Left ventricle myocardium inferior (tissue), 1 donor: Measurements from ENCODE around the gene KIF22. TPM values are rescaled to one million over a fixed set of nuclear protein-coding genes. Genes with fewer than 3 reads are reported as not detected.
"Not testable (repeated sequence)": the region's sequence is repeated elsewhere in the genome, so short reads cannot be mapped to it uniquely, and the experiment has no call there.

Experiments
- DNase-seq: peaks from one replicate; pipeline ENCODE4 v3.0.0-alpha.2; 2020
- H3K27ac ChIP-seq: fragments of 200-600 bp; replicated peaks from 2 replicates; pipeline ENCODE4 v1.8.0; 2021
- H3K27me3 ChIP-seq: fragments of 200-600 bp; 2 replicates; pipeline ENCODE4 v1.8.0; 2021; ENCODE audit warnings: low read depth
- H3K36me3 ChIP-seq: fragments of 200-600 bp; 2 replicates; pipeline ENCODE4 v1.8.0; 2021
- H3K4me1 ChIP-seq: fragments of 200-600 bp; 2 replicates; pipeline ENCODE4 v1.8.0; 2021
- H3K4me3 ChIP-seq: fragments of 200-600 bp; 2 replicates; pipeline ENCODE4 v1.8.0; 2021; ENCODE audit warnings: mild to moderate bottlenecking, moderate library complexity
- H3K9me3 ChIP-seq: fragments of 200-600 bp; replicated peaks from 2 replicates; pipeline ENCODE4 v1.8.0; 2021
- intact Hi-C: fragments of 100-400 bp; cut with micrococcal nuclease; formaldehyde crosslinking; loops from one replicate; pipeline ENCODE4 v1.11.0; 2022
- total RNA-seq: library from RNA; stranded (reverse); fragmentation: NEBNext Ultra II Directional; extraction: Animal tissue kit (Norgen Biotek cat#: 25700); gene quantifications from one replicate; pipeline ENCODE4 v1.2.1, GENCODE V29; 2021
- TF ChIP-seq, protein P1 (sequence below): fragments of 200-600 bp; IDR thresholded peaks from 2 replicates; pipeline ENCODE4 v1.8.0; 2021; ENCODE audit warnings: antibody characterized with exemption, mild to moderate bottlenecking, borderline replicate concordance
- donor health status: DM: no; HTN: yes; CAD: no; lungs with severe emphysema.

KIF22 gene
- total RNA-seq, 1 donor from 2014 or later = 46.9 TPM

DNA sequence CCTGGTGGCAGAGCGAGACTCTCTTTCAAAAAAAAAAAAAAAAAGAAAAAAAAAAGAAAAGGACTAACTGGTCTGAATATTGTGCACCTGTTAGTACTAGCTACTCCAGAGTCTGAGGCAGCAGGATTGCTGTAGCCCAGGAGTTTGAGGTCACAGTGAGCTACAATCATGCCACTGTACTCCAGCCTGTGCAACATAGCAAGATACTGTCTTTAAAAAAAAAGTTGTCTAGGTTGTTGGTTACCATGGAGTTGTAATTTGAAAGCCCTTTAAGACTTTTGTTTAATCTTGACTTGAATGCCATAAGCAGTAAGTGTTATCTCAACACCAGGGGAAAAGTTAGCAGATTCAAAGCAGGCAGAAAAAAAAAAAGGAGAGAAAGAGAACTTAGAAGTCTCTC is 33.9 kb upstream of the KIF22 start:
- intact Hi-C loops = no loop called here
- Histone ChIP-seq H3K36me3 (no peaks in the 10 kb centered on the region), H3K9me3 (no peaks in the 10 kb centered on the region), H3K27me3 (no peaks in the 10 kb centered on the region), H3K4me3 (no peak overlapping the region), H3K27ac (no peak overlapping the region), H3K4me1 (no peaks in the 10 kb centered on the region)
- DNase-seq = no peak
- TF ChIP-seq, protein P1, sequence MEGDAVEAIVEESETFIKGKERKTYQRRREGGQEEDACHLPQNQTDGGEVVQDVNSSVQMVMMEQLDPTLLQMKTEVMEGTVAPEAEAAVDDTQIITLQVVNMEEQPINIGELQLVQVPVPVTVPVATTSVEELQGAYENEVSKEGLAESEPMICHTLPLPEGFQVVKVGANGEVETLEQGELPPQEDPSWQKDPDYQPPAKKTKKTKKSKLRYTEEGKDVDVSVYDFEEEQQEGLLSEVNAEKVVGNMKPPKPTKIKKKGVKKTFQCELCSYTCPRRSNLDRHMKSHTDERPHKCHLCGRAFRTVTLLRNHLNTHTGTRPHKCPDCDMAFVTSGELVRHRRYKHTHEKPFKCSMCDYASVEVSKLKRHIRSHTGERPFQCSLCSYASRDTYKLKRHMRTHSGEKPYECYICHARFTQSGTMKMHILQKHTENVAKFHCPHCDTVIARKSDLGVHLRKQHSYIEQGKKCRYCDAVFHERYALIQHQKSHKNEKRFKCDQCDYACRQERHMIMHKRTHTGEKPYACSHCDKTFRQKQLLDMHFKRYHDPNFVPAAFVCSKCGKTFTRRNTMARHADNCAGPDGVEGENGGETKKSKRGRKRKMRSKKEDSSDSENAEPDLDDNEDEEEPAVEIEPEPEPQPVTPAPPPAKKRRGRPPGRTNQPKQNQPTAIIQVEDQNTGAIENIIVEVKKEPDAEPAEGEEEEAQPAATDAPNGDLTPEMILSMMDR = no peak

DNA sequence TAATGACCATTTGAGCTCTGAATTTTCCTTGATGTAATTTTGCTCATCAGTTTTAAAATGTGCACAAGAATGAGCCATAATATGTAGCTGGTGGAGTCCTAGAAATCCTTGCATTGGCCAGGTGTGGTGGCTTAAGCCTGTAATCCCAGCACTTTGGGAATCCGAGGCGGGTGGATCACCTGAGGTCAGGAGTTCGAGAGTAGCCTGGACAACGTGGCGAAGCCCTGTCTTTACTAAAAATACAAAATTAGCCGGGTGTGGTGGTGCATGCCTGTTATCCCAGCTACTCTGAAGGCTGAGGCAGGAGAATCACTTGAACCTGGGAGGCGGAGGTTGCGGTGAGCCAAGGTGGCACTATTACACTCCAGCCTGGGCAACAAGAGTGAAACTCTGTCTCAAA is 33.5 kb upstream of the KIF22 start:
- H3K9me3 ChIP-seq, H3K4me3 ChIP-seq, DNase-seq, H3K27ac ChIP-seq, intact Hi-C loops, H3K4me1 ChIP-seq, H3K36me3 ChIP-seq, H3K27me3 ChIP-seq: not testable (repeated sequence)

DNA sequence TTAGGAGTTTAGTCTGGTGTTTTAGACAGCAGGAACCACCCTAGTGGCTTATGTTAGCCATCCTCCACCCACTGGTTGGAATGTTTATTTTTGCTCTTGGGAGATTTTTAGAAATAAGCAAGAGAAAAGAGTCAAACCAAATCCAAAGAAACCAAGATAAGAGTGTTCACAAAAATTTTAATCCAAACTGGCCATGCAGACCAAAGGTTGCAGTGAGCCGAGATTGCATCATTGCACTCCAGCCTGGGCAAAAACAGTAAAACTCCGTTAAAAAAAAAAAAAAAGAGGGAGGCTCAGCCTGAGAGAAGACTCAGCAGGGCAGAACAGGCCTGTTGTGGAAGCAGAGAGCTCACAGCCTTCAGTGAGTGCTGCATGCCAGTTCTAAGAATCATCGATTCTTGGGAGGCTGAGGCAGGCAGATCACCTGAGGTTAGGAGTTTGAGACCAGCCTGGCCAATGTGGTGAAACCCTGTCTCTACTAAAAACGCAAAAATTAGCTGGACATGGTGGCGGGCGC is 32.5 kb upstream of the KIF22 start:
- no peaks in the 10 kb centered on the region for H3K27me3 ChIP-seq
- H3K4me1 ChIP-seq = no peaks in the 10 kb centered on the region
- H3K27ac ChIP-seq = no peak overlapping the region
- no peak for DNase-seq
- H3K9me3 ChIP-seq = no peaks in the 10 kb centered on the region
- TF ChIP-seq, protein P1 = no peak
- H3K36me3 ChIP-seq = no peaks in the 10 kb centered on the region
- intact Hi-C loops = no loop called here
- H3K4me3 ChIP-seq = no peak overlapping the region

DNA sequence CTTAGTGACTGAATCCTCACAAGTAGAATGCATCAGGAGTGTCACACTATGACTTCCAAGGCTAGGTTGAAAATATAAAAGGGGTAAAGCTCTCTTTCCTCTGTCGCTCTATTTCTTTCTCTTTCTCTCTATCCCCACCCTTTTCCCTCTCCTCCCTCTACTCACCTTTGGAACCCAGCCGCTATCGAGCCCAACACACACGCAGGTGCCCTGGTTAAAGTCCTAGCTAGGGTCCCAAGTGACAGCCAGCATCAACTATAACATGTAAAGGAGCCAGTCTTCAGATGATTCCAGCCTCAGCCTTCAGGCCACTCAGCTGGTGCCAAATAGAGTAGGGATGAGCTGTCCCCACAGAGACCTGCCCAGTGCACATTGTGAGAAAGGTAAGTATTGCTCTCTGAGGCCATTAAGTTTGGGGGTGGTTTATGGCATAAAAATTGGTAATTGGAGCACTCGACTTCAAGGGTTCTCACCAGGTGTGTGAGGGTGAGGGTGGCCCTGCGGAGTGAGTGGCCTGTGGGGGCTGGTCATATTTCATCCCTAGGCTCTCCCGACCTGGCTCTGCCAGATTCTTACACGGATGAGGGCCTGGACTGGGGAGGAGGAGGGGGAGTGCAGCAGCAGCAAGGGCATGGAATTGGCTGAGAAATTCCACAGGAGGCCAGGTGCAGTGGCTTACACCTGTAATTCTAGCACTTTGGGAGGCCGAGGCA is 29.8 kb upstream of the KIF22 start:
- Histone ChIP-seq H3K4me3 (no peak overlapping the region), H3K27ac (no peak overlapping the region), H3K36me3 (no peaks in the 10 kb centered on the region), H3K9me3 (no peaks in the 10 kb centered on the region), H3K27me3 (peaks cover 10% of the 10 kb centered on the region), H3K4me1 (no peaks in the 10 kb centered on the region)
- TF ChIP-seq, protein P1 = no peak
- intact Hi-C loops = no loop called here
- no peak for DNase-seq

DNA sequence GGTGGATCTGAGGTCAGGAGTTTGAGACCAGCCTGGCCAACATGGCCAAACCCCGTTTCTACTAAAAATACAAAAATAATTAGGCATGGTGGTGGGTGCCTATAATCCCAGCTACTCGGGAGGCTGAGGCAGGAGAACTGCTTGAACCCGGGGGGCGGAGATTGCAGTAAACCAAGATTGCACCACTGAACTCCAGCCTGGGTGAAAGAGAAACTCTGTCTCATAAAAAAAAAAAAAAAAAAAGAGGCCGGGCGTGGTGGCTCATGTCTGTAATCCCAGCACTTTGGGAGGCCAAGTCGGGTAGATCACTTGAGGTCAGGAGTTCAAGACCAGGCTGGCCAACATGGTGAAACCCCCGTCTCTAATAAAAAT is 29.3 kb upstream of the KIF22 start:
- H3K9me3 ChIP-seq, H3K36me3 ChIP-seq, DNase-seq, H3K27ac ChIP-seq, H3K4me1 ChIP-seq, H3K27me3 ChIP-seq, H3K4me3 ChIP-seq, intact Hi-C loops: not testable (repeated sequence)

DNA sequence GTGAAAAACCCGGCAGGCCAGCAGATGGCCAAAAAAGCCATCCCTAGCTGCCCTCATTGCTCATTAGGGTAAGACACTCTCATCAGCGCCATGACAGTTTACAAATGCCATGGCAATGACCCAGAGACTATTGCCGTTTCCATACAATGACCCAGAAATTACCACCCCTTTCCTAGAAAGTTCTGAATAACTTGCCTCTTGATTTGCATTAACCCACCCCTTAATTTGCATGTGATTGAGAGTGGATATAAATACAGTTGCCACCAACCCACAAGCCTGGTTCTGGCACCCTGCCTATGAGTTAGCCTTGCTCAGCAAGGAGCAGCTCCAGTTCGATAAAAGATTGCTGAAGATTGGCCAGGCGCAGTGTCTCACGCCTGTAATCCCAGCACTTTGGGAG is 28.7 kb upstream of the KIF22 start:
- Histone ChIP-seq H3K4me1 (no peaks in the 10 kb centered on the region), H3K36me3 (no peaks in the 10 kb centered on the region), H3K27me3 (peaks cover 10% of the 10 kb centered on the region), H3K4me3 (no peak overlapping the region), H3K9me3 (no peaks in the 10 kb centered on the region), H3K27ac (no peak overlapping the region)
- TF ChIP-seq, protein P1 = no peak
- no peak for DNase-seq
- intact Hi-C loops = no loop called here
